GM12878 (cell line): ENCODE data around the gene PON1. TPM values are rescaled to one million over a fixed set of nuclear protein-coding genes. Genes with fewer than 3 reads are reported as not detected.

ENCODE experiments used
- ATAC-seq: fragments of 200-7000 bp; cut with Tn5 transposase; 3 replicates; pipeline ENCODE4 v1.9.1; 2020; ENCODE audit warnings: mild to moderate bottlenecking, moderate library complexity
- BruUV-seq: library from RNA; stranded (reverse); fragments of 400-500 nt; replicated peaks from 2 replicates; lab custom pipeline; 2021; lab: Mats Ljungman, UMichigan
- CTCF ChIA-PET: fragments of 300-600 bp; sonication (Branson Sonifier 250); formaldehyde crosslinking; extraction: SDS; loops from one replicate; lab custom pipeline; 2021; ENCODE audit warnings: inconsistent platforms; lab: Yijun Ruan, JAX
- POLR2A ChIA-PET: fragments of 350-600 bp; formaldehyde crosslinking; extraction: SDS; loops from one replicate; lab custom pipeline; 2021; ENCODE audit warnings: inconsistent platforms; lab: Charles Lee
- RAD21 ChIA-PET: fragments of 300-600 bp; sonication (Branson Sonifier 250); formaldehyde crosslinking; loops from one replicate; lab custom pipeline; 2023; ENCODE audit warnings: antibody characterized with exemption; ENCODE audit not compliant: unreplicated experiment; lab: Charles Lee
- SMC1A ChIA-PET: fragments of 300-600 bp; sonication (Branson Sonifier 250); formaldehyde crosslinking; loops from one replicate; lab custom pipeline; 2023; ENCODE audit not compliant: unreplicated experiment, uncharacterized antibody; lab: Charles Lee
- DNase-seq: peaks from one replicate; pipeline ENCODE4 v3.0.0-alpha.2; 2011; ENCODE audit warnings: low read depth, low spot score
- FAIRE-seq: peaks from 3 replicates; lab custom pipeline; 2011; peaks lifted over from hg19 to GRCh38; lab: Jason Lieb, UNC
- H2AFZ ChIP-seq: 2 replicates; pipeline ENCODE4 v1.6.0; 2011; ENCODE audit warnings: low read depth, low read length, control low read depth; ENCODE audit not compliant: control insufficient read depth
- H3K27ac ChIP-seq: 2 replicates; pipeline ENCODE4 v1.5.1; 2011; ENCODE audit warnings: control low read depth; ENCODE audit not compliant: control insufficient read depth, insufficient read depth
- H3K27me3 ChIP-seq, 2 experiments: replicated peaks in 1 of 2; 2 replicates each; pipeline versions ENCODE4 v1.6.0 to v1.6.1; 2011; ENCODE audit warnings: low read length in 1 of 2; ENCODE audit not compliant: control insufficient read depth in 2 of 2, insufficient read depth in 2 of 2
- H3K36me3 ChIP-seq, 2 experiments: 2 replicates each; pipeline ENCODE4 v1.5.1; 2011; ENCODE audit warnings: low read length in 1 of 2; ENCODE audit not compliant: control insufficient read depth in 2 of 2, insufficient read depth in 2 of 2
- H3K4me1 ChIP-seq: 2 replicates; pipeline ENCODE4 v1.6.1; 2011; ENCODE audit warnings: mild to moderate bottlenecking, low read length, moderate library complexity, mixed read lengths; ENCODE audit not compliant: control insufficient read depth, insufficient read depth
- H3K4me2 ChIP-seq: 2 replicates; pipeline ENCODE4 v1.6.0; 2011; ENCODE audit warnings: control low read depth; ENCODE audit not compliant: control insufficient read depth, insufficient read depth
- H3K4me3 ChIP-seq: fragments of 200-600 bp; sonication (generic); 2 replicates; pipeline ENCODE4 v1.5.1; 2016
- H3K79me2 ChIP-seq: 2 replicates; pipeline ENCODE4 v1.6.0; 2011; ENCODE audit warnings: low read length; ENCODE audit not compliant: control insufficient read depth, insufficient read depth
- H3K9ac ChIP-seq: 2 replicates; pipeline ENCODE4 v1.8.0; 2011; ENCODE audit warnings: low read length, control low read depth, mixed read lengths; ENCODE audit not compliant: control insufficient read depth, insufficient read depth
- H3K9me3 ChIP-seq: replicated peaks from 3 replicates; pipeline ENCODE4 v1.5.1; 2011; ENCODE audit warnings: mild to moderate bottlenecking, low read length; ENCODE audit not compliant: control insufficient read depth, insufficient read depth
- H4K20me1 ChIP-seq: 2 replicates; pipeline ENCODE4 v1.6.0; 2011; ENCODE audit not compliant: control insufficient read depth, insufficient read depth
- FOXK2 ChIP-seq: fragments of 450-650 bp; IDR thresholded peaks from 2 replicates; pipeline ENCODE4 v1.6.1; 2017; ENCODE audit warnings: mild to moderate bottlenecking, moderate library complexity
- NR2C2 ChIP-seq: IDR thresholded peaks from 2 replicates; pipeline ENCODE4 v1.6.1; 2011; ENCODE audit warnings: borderline replicate concordance, low read depth; ENCODE audit not compliant: control insufficient read depth, insufficient read length
- ZBED1 ChIP-seq: IDR thresholded peaks from 2 replicates; pipeline ENCODE4 v1.6.1; 2016; ENCODE audit warnings: borderline replicate concordance
- ZZZ3 ChIP-seq: IDR thresholded peaks from 2 replicates; pipeline ENCODE4 v1.6.1; 2011; ENCODE audit warnings: low read depth; ENCODE audit not compliant: control insufficient read depth, insufficient read length
- WGBS: methylation state at CpG from one replicate; pipeline ENCODE4 v1.1.6; 2016; ENCODE audit warnings: low lambda C conversion rate; ENCODE audit not compliant: insufficient replicate concordance, insufficient coverage; ENCODE audit errors: missing lambda C conversion rate; 5-methylcytosine and 5-hydroxymethylcytosine counted together
- in situ Hi-C: fragments of 300-500 bp; cut with MboI; formaldehyde crosslinking; loops from 9 replicates; pipeline ENCODE4 v1.14.3; 2018; ENCODE audit warnings: mixed read lengths
- intact Hi-C: fragments of 100-400 bp; cut with micrococcal nuclease; formaldehyde crosslinking; loops from one replicate; pipeline ENCODE4 v1.14.2; 2022; ENCODE audit not compliant: unreplicated experiment
- polyA plus RNA-seq, 11 experiments: library from polyadenylated mRNA; depleted of rRNA in 4 of 11; unstranded in 6 of 11; stranded (reverse) in 5 of 11; fragments of >200 nt; fragmentation: Nextera tagmentation in 4 of 11; fragmentation: Illumina TruSeq in 1 of 11; extraction: Ambion mirVana in 4 of 11; extraction: Trizol in 1 of 11; gene quantifications; 1 replicate in 1 of 11; 2 replicates in 10 of 11; pipeline versions ENCODE4 v1.2.1 to v1.2.3, GENCODE V29; 2011 to 2016; ENCODE audit warnings: inconsistent platforms in 2 of 11, missing spikeins in 2 of 11, low read depth in 1 of 11
- total RNA-seq, 4 experiments: library from RNA; depleted of rRNA in 3 of 4; stranded (reverse); fragments of >200 nt in 3 of 4; fragmentation: Illumina TruSeq in 1 of 4; extraction: Trizol in 1 of 4; gene quantifications; 2 replicates each; pipeline versions ENCODE4 v1.2.1 to v1.2.3, GENCODE V29; 2013 to 2021

PON1 gene
- total and polyA plus RNA-seq, 10 of the 15 experiments (the other 5 are each of a cell fraction or from before 2014, with no cell fraction given), result 0.10 to 0.26 (median 0.23) TPM; not detected in 4

GRCh38 chr7:95342642-95343307, 18.4 kb upstream of the PON1 start:
- Histone ChIP-seq H3K4me1 (no peaks in the 10 kb centered on the region), H3K27me3 (no peaks in the 10 kb centered on the region; a peak in 2 of 4 replicates), H3K4me2 (no peak overlapping the region), H2AFZ (no peak overlapping the region), H3K36me3 (no peaks in the 10 kb centered on the region; a peak in 1 of 4 replicates), H4K20me1 (no peaks in the 10 kb centered on the region), H3K27ac (no peak overlapping the region), H3K4me3 (no peak overlapping the region), H3K9me3 (no peaks in the 10 kb centered on the region), H3K9ac (no peak overlapping the region), H3K79me2 (no peaks in the 10 kb centered on the region)
- ATAC-seq (no peak), FAIRE-seq (no peak), DNase-seq (no peak)
- ChIA-PET CTCF (no interaction called here), RAD21 (no interaction called here), SMC1A (interaction anchor here (1.2 kb wide), 1 partner anchor 10 kb away, joined by 3 read pairs; no protein-coding TSS in a partner anchor), POLR2A (no interaction called here)
- TF ChIP-seq FOXK2, result no peak
- in situ Hi-C loops, result no loop called here
- no TSS peak for BruUV-seq
- intact Hi-C loops, result no loop called here
- 50% methylated on average over 4 of the region's 4 CpGs for WGBS

DNA sequence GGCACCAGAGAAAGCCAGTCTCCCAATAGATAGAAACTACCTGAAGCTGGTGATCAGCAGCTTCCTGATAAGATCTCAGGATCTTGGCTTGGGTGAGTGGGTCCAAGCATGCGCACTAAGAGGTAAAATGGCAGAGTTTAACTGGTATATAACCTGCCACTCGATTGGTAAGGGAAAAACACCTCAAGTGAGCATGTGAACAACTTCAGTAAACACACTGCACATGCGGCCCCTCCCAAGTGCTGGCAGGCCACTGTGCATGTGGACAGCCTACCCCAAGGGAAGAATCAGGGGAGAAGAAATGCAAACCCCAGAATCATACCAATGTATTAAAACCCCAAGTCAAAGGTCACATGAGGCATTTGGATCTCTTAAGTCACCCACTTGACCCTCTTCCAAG, 17.7 kb upstream of the PON1 start:
- ChIA-PET POLR2A (no interaction called here), CTCF (interaction anchor here (1.0 kb wide), 1 partner anchor 10 kb away, joined by 3 read pairs; no protein-coding TSS in a partner anchor), SMC1A (interaction anchor here (1.1 to 1.2 kb wide), 2 partner anchors 10 to 30 kb away, joined by 3 read pairs; no protein-coding TSS in a partner anchor), RAD21 (no interaction called here)
- no peaks in the 10 kb centered on the region for H3K9me3 ChIP-seq
- no peak overlapping the region for H3K9ac ChIP-seq
- FAIRE-seq, result no peak
- DNase-seq, result no peak
- no peak overlapping the region for H3K27ac ChIP-seq
- in situ Hi-C loops (no loop called here), intact Hi-C loops (no loop called here)
- no peak for ATAC-seq
- H3K4me3 ChIP-seq, result no peak overlapping the region
- H3K79me2 ChIP-seq, result no peaks in the 10 kb centered on the region
- no peaks in the 10 kb centered on the region for H4K20me1 ChIP-seq
- H3K4me2 ChIP-seq, result no peak overlapping the region
- BruUV-seq, result no TSS peak
- no peak overlapping the region for H2AFZ ChIP-seq
- 17% methylated on average over 3 of the region's 3 CpGs for WGBS
- no peaks in the 10 kb centered on the region; a peak in 2 of 4 replicates for H3K27me3 ChIP-seq
- H3K4me1 ChIP-seq, result no peaks in the 10 kb centered on the region
- H3K36me3 ChIP-seq, result no peaks in the 10 kb centered on the region; a peak in 1 of 4 replicates
- TF ChIP-seq NR2C2, result no peak
- TF ChIP-seq ZBED1, result no peak
- TF ChIP-seq ZZZ3, result no peak
